Neural progenitor cell (in vitro differentiated cells): ENCODE measurements around the gene SPTLC3. TPM values are rescaled to one million over a fixed set of nuclear protein-coding genes. Genes with fewer than 3 reads are reported as not detected.

ENCODE experiments used
- DNase-seq: peaks from one replicate; pipeline ENCODE4 v3.0.0-alpha.2; 2016; ENCODE audit warnings: low spot score
- H2AFZ ChIP-seq: fragments of 200-600 bp; sonication (generic); replicated peaks from 2 replicates; pipeline ENCODE4 v1.6.1; 2016; ENCODE audit warnings: antibody characterized with exemption
- H3F3A ChIP-seq: fragments of 200-600 bp; sonication (generic); 2 replicates; pipeline ENCODE4 v1.6.1; 2016; ENCODE audit warnings: antibody characterized with exemption, low read depth
- H3K27ac ChIP-seq: fragments of 200-600 bp; sonication (generic); 2 replicates; pipeline ENCODE4 v1.5.1; 2016; ENCODE audit warnings: mild to moderate bottlenecking
- H3K27me3 ChIP-seq: fragments of 200-600 bp; sonication (generic); 2 replicates; pipeline ENCODE4 v1.6.1; 2016; ENCODE audit warnings: mild to moderate bottlenecking, moderate library complexity
- H3K36me3 ChIP-seq: fragments of 200-600 bp; sonication (generic); 2 replicates; pipeline ENCODE4 v1.5.1; 2016
- H3K4me1 ChIP-seq: fragments of 200-600 bp; sonication (generic); 2 replicates; pipeline ENCODE4 v1.6.1; 2016; ENCODE audit warnings: mixed run types
- H3K4me2 ChIP-seq: fragments of 200-600 bp; sonication (generic); 2 replicates; pipeline ENCODE4 v1.6.1; 2016
- H3K4me3 ChIP-seq: fragments of 200-600 bp; sonication (generic); 2 replicates; pipeline ENCODE4 v1.5.1; 2016
- H3K79me2 ChIP-seq: fragments of 200-600 bp; sonication (generic); 2 replicates; pipeline ENCODE4 v1.6.1; 2016; ENCODE audit warnings: low read depth
- H3K9ac ChIP-seq: fragments of 200-600 bp; sonication (generic); 2 replicates; pipeline ENCODE4 v1.6.1; 2016
- H3K9me3 ChIP-seq: fragments of 200-600 bp; sonication (generic); 2 replicates; pipeline ENCODE4 v1.5.1; 2016; ENCODE audit warnings: low read depth
- H4K20me1 ChIP-seq: fragments of 200-600 bp; sonication (generic); 2 replicates; pipeline ENCODE4 v1.6.1; 2016; ENCODE audit warnings: low read depth
- H3K27ac Mint-ChIP-seq: 3 replicates; pipeline ENCODE4 v1.8.0; 2021; ENCODE audit warnings: mixed read lengths
- H3K27me3 Mint-ChIP-seq: 2 replicates; pipeline ENCODE4 v1.8.0; 2022; ENCODE audit warnings: low read depth, mild to moderate bottlenecking, inconsistent platforms, moderate library complexity, mixed read lengths; ENCODE audit not compliant: insufficient read depth
- H3K36me3 Mint-ChIP-seq: 3 replicates; pipeline ENCODE4 v1.8.0; 2021; ENCODE audit warnings: mixed read lengths
- H3K4me1 Mint-ChIP-seq: 3 replicates; pipeline ENCODE4 v1.8.0; 2021; ENCODE audit warnings: mixed read lengths
- H3K4me3 Mint-ChIP-seq: 3 replicates; pipeline ENCODE4 v1.8.0; 2021; ENCODE audit warnings: mild to moderate bottlenecking, moderate library complexity, mixed read lengths
- H3K9me3 Mint-ChIP-seq: 3 replicates; pipeline ENCODE4 v1.8.0; 2020; ENCODE audit warnings: mixed read lengths
- EZH2 ChIP-seq: fragments of 200-600 bp; sonication (generic); IDR thresholded peaks from 2 replicates; pipeline ENCODE4 v1.6.1; 2017; ENCODE audit warnings: antibody characterized with exemption, mild to moderate bottlenecking, moderate library complexity
- EZH2phosphoT487 ChIP-seq: fragments of 200-600 bp; sonication (generic); IDR thresholded peaks from 2 replicates; pipeline ENCODE4 v1.6.1; 2017; ENCODE audit warnings: antibody characterized with exemption
- total RNA-seq: library from RNA; depleted of rRNA; stranded (reverse); fragments of >200 nt; gene quantifications from 2 replicates; pipeline ENCODE4 v1.2.3, GENCODE V29; 2015; ENCODE audit warnings: low replicate concordance
- TF ChIP-seq, protein P1 (sequence below): fragments of 200-600 bp; sonication (generic); IDR thresholded peaks from 2 replicates; pipeline ENCODE4 v1.5.1; 2017; ENCODE audit warnings: antibody characterized with exemption, mild to moderate bottlenecking

SPTLC3 gene
- total RNA-seq, 1 donor from 2014 or later, result 4.2 TPM

- no peak overlapping the region for H3K9ac ChIP-seq
- H3K27me3 ChIP-seq, result no peaks in the 10 kb centered on the region
- H2AFZ ChIP-seq, result no peak overlapping the region
- H3F3A ChIP-seq, result no peaks in the 10 kb centered on the region
- H3K27ac ChIP-seq, result no peak overlapping the region
- Mint-ChIP-seq H3K4me1 (no peaks in the 10 kb centered on the region), H3K9me3 (peaks cover 9% of the 10 kb centered on the region), H3K4me3 (no peak overlapping the region), H3K27me3 (peaks cover 4% of the 10 kb centered on the region), H3K36me3 (peaks cover 2% of the 10 kb centered on the region), H3K27ac (no peak overlapping the region)
- no peak for DNase-seq
- no peaks in the 10 kb centered on the region for H3K4me1 ChIP-seq
- H3K36me3 ChIP-seq, result no peaks in the 10 kb centered on the region
- TF ChIP-seq, protein P1, sequence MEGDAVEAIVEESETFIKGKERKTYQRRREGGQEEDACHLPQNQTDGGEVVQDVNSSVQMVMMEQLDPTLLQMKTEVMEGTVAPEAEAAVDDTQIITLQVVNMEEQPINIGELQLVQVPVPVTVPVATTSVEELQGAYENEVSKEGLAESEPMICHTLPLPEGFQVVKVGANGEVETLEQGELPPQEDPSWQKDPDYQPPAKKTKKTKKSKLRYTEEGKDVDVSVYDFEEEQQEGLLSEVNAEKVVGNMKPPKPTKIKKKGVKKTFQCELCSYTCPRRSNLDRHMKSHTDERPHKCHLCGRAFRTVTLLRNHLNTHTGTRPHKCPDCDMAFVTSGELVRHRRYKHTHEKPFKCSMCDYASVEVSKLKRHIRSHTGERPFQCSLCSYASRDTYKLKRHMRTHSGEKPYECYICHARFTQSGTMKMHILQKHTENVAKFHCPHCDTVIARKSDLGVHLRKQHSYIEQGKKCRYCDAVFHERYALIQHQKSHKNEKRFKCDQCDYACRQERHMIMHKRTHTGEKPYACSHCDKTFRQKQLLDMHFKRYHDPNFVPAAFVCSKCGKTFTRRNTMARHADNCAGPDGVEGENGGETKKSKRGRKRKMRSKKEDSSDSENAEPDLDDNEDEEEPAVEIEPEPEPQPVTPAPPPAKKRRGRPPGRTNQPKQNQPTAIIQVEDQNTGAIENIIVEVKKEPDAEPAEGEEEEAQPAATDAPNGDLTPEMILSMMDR, result no peak
- TF ChIP-seq EZH2 (no peak), EZH2phosphoT487 (no peak)
- no peaks in the 10 kb centered on the region for H3K9me3 ChIP-seq
- no peaks in the 10 kb centered on the region for H3K79me2 ChIP-seq
- no peak overlapping the region for H3K4me3 ChIP-seq
- no peaks in the 10 kb centered on the region for H4K20me1 ChIP-seq
- no peak overlapping the region for H3K4me2 ChIP-seq
Measured at GRCh38 chr20:13187899-13188298, 179.1 kb downstream of the SPTLC3 start.

- peaks cover 43% of the 10 kb centered on the region for H4K20me1 ChIP-seq
- H2AFZ ChIP-seq, result no peak overlapping the region
- H3K4me3 ChIP-seq, result no peak overlapping the region
- no peak overlapping the region for H3K9ac ChIP-seq
- no peaks in the 10 kb centered on the region for H3K36me3 ChIP-seq
- no peaks in the 10 kb centered on the region for H3K36me3 Mint-ChIP-seq
- peaks cover 90% of the 10 kb centered on the region for H3K27me3 ChIP-seq
- peaks cover 14% of the 10 kb centered on the region for H3K4me1 ChIP-seq
- H3K9me3 Mint-ChIP-seq, result no peaks in the 10 kb centered on the region
- H3K27ac ChIP-seq, result no peak overlapping the region
- no peak overlapping the region for H3K4me2 ChIP-seq
- no peaks in the 10 kb centered on the region for H3K9me3 ChIP-seq
- DNase-seq, result no peak
- peaks cover 5% of the 10 kb centered on the region for H3K4me1 Mint-ChIP-seq
- H3K79me2 ChIP-seq, result no peaks in the 10 kb centered on the region
- no peak overlapping the region for H3K4me3 Mint-ChIP-seq
- H3F3A ChIP-seq, result peaks cover 30% of the 10 kb centered on the region
- H3K27ac Mint-ChIP-seq, result no peak overlapping the region
- no peak for TF ChIP-seq EZH2phosphoT487
- TF ChIP-seq, protein P1, result no peak
- TF ChIP-seq EZH2, result no peak
- H3K27me3 Mint-ChIP-seq, result peaks cover 5% of the 10 kb centered on the region
Measured at GRCh38 chr20:13199279-13199678, 190.5 kb downstream of the SPTLC3 start.

DNA sequence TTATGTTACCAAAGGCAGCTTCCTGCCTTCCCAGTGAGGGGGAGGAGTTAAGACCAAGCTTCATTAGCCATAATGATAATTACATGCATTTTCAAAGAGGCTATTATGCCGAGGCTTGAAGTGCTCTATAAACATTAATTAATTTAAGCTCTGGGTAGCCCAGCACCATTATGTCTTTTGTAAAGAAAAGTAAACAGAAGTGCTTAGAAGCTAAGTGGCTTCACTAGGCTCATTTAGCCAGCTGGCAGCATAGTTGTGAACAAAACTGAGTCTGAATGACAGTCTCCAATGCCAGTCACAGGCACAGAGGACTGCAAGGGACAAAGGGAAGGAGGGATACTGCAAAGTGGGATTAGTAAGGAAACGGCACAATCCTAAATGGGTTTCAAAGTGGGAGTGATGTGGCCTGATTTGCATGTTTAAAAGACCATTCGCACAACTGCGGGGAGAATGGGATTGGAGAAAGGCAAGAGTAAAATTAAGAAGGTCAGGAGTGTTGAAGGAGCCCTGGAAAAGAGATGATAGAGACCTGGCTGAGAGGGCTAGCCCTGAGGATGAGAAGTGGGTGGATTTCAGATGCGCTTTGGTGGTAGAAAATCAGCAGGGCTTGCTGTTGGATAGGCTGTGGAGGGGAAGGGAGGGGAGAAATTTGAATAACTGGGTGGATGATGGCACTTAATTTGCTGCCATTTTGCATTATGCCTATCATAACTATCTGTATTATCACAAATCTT lies 192.2 kb downstream of the SPTLC3 start:
- H3K4me1 ChIP-seq, result peaks cover 14% of the 10 kb centered on the region
- TF ChIP-seq, protein P1, result no peak
- TF ChIP-seq EZH2phosphoT487, result peak; percentile 100
- Mint-ChIP-seq H3K36me3 (no peaks in the 10 kb centered on the region), H3K9me3 (no peaks in the 10 kb centered on the region), H3K4me1 (peaks cover 5% of the 10 kb centered on the region), H3K27me3 (peaks cover 3% of the 10 kb centered on the region), H3K27ac (no peak overlapping the region), H3K4me3 (no peak overlapping the region)
- H3K27ac ChIP-seq, result no peak overlapping the region
- peaks cover 30% of the 10 kb centered on the region for H3F3A ChIP-seq
- no peak overlapping the region for H3K4me3 ChIP-seq
- H3K9me3 ChIP-seq, result no peaks in the 10 kb centered on the region
- peaks cover 43% of the 10 kb centered on the region for H4K20me1 ChIP-seq
- peaks cover 94% of the 10 kb centered on the region for H3K27me3 ChIP-seq
- no peak overlapping the region for H2AFZ ChIP-seq
- H3K9ac ChIP-seq, result no peak overlapping the region
- no peaks in the 10 kb centered on the region for H3K36me3 ChIP-seq
- H3K4me2 ChIP-seq, result peak overlapping the region; percentile 36
- H3K79me2 ChIP-seq, result no peaks in the 10 kb centered on the region
- DNase-seq, result peak; percentile 92
